HL-60 (cell line): ENCODE data around the gene SLC5A6.

Experiments
- CTCF ChIP-seq: IDR thresholded peaks from one replicate; pipeline ENCODE4 v1.5.1; 2011; ENCODE audit warnings: low read length, control low read depth, inconsistent platforms; ENCODE audit not compliant: insufficient read depth
- POLR2AphosphoS5 ChIP-seq: IDR thresholded peaks from 2 replicates; pipeline ENCODE4 v1.6.1; 2012; ENCODE audit warnings: low read depth
- TF ChIP-seq, protein P1 (sequence below): IDR thresholded peaks from 2 replicates; pipeline ENCODE4 v1.6.1; 2012; ENCODE audit warnings: low read depth; ENCODE audit not compliant: insufficient replicate concordance

DNA sequence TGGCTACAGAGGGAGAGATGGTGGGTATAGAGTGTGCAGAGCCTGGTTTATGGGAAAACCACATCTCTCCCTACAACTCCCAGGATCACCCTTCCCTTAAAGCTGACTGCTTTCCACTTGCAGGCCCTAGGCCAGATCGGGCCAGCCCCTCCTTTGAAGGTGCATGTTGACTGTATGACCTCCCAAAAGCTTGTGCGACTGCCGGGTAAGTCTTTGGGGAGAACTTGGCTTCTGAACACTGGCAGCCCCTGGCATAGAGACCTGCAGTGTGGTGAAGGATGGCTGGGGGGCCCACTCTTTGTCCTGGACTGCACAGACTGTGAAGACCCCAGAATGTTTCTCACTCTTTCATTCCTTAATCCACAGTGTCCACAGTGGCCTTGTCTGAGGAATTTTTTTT, 24.6 kb upstream of the SLC5A6 start:
- no peak for TF ChIP-seq CTCF
- TF ChIP-seq POLR2AphosphoS5 = no peak
- TF ChIP-seq, protein P1, sequence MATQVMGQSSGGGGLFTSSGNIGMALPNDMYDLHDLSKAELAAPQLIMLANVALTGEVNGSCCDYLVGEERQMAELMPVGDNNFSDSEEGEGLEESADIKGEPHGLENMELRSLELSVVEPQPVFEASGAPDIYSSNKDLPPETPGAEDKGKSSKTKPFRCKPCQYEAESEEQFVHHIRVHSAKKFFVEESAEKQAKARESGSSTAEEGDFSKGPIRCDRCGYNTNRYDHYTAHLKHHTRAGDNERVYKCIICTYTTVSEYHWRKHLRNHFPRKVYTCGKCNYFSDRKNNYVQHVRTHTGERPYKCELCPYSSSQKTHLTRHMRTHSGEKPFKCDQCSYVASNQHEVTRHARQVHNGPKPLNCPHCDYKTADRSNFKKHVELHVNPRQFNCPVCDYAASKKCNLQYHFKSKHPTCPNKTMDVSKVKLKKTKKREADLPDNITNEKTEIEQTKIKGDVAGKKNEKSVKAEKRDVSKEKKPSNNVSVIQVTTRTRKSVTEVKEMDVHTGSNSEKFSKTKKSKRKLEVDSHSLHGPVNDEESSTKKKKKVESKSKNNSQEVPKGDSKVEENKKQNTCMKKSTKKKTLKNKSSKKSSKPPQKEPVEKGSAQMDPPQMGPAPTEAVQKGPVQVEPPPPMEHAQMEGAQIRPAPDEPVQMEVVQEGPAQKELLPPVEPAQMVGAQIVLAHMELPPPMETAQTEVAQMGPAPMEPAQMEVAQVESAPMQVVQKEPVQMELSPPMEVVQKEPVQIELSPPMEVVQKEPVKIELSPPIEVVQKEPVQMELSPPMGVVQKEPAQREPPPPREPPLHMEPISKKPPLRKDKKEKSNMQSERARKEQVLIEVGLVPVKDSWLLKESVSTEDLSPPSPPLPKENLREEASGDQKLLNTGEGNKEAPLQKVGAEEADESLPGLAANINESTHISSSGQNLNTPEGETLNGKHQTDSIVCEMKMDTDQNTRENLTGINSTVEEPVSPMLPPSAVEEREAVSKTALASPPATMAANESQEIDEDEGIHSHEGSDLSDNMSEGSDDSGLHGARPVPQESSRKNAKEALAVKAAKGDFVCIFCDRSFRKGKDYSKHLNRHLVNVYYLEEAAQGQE = no peak
